Dermis microvascular lymphatic vessel endothelial cell (primary cell): ENCODE data around the gene CCSER2. TPM values are rescaled to one million over a fixed set of nuclear protein-coding genes. Genes with fewer than 3 reads are reported as not detected.

ENCODE experiments used
- DNase-seq, 2 donors: peaks; one replicate each; pipeline versions ENCODE4 v3.0.0 to v3.0.0-alpha.2; 2010; ENCODE audit warnings: low read depth in 2 of 2
- total RNA-seq: library from RNA; depleted of rRNA; stranded (reverse); fragments of >200 nt; gene quantifications from 2 replicates; pipeline ENCODE4 v1.2.1, GENCODE V29; 2014

Gene CCSER2
- total RNA-seq, 1 donor from 2014 or later = 15.1 TPM

GRCh38 chr10:84543948-84544347 lies 215.6 kb downstream of the CCSER2 start:
- DNase-seq = no peak

- DNase-seq = no peak
Measured at GRCh38 chr10:84545651-84546050, 217.3 kb downstream of the CCSER2 start.

GRCh38 chr10:84546609-84547008 lies 218.2 kb downstream of the CCSER2 start:
- DNase-seq = no peak

GRCh38 chr10:84547616-84548015 lies 219.2 kb downstream of the CCSER2 start:
- DNase-seq = no peak

GRCh38 chr10:84548869-84549268 lies 220.5 kb downstream of the CCSER2 start:
- DNase-seq = no peak

GRCh38 chr10:84549368-84550165 lies 221.2 kb downstream of the CCSER2 start:
- DNase-seq = no peak

- DNase-seq = no peak
Measured at GRCh38 chr10:84550756-84551436, 222.5 kb downstream of the CCSER2 start.

GRCh38 chr10:84551437-84552120 lies 223.2 kb downstream of the CCSER2 start:
- DNase-seq = no peak

GRCh38 chr10:84552478-84552877 lies 224.1 kb downstream of the CCSER2 start:
- no peak for DNase-seq

GRCh38 chr10:84562592-84562991 lies 234.2 kb downstream of the CCSER2 start:
- no peak for DNase-seq

- DNase-seq = no peak
Measured at GRCh38 chr10:84563355-84563754, 235.0 kb downstream of the CCSER2 start.

- DNase-seq = no peak
Measured at GRCh38 chr10:84563868-84564267, 235.5 kb downstream of the CCSER2 start.

- no peak for DNase-seq
Measured at GRCh38 chr10:84565881-84566582, 237.6 kb downstream of the CCSER2 start.

- no peak for DNase-seq
Measured at GRCh38 chr10:84567133-84567532, 238.7 kb downstream of the CCSER2 start.

Other genes with a start within 250 kb of the CCSER2 start
- 177 and 208 TPM in 2 replicates for gene GHITM, start 189.1 kb upstream of the CCSER2 start, total RNA-seq
- not detected in 2 replicates for gene GPR15LG, start 154.8 kb upstream of the CCSER2 start, total RNA-seq
- 0.25 and 0.26 TPM in 2 replicates for gene CDHR1, start 134.1 kb upstream of the CCSER2 start, total RNA-seq
- not detected in 2 replicates for gene LRIT2, start 103.0 kb upstream of the CCSER2 start, total RNA-seq
- gene LRIT1, start 87.0 kb upstream of the CCSER2 start, total RNA-seq = not detected in 2 replicates
- gene RGR, start 83.5 kb upstream of the CCSER2 start, total RNA-seq = not detected in 2 replicates